DOHH2 (cell line): Measurements from ENCODE around the gene ZFP1.

Source experiments
- H3F3A ChIP-seq: fragments of 200-600 bp; sonication (generic), shearing (Covaris generic); 2 replicates; pipeline ENCODE4 v1.6.0; 2016; ENCODE audit warnings: antibody characterized with exemption, mild to moderate bottlenecking; ENCODE audit not compliant: control insufficient read depth, insufficient read depth
- H3K27ac ChIP-seq: fragments of 200-600 bp; sonication (generic); 2 replicates; pipeline ENCODE4 v1.5.1; 2014; ENCODE audit warnings: low read depth, mild to moderate bottlenecking, low read length, moderate library complexity
- H3K27me3 ChIP-seq: fragments of 200-600 bp; sonication (generic); 2 replicates; pipeline ENCODE4 v1.6.1; 2014; ENCODE audit warnings: mild to moderate bottlenecking, low read length, mixed read lengths; ENCODE audit not compliant: control insufficient read depth
- H3K36me3 ChIP-seq: fragments of 200-600 bp; sonication (generic); 2 replicates; pipeline ENCODE4 v1.6.1; 2014; ENCODE audit warnings: mild to moderate bottlenecking, low read length, moderate library complexity, mixed read lengths; ENCODE audit not compliant: control insufficient read depth
- H3K4me1 ChIP-seq: fragments of 200-600 bp; sonication (generic); 2 replicates; pipeline ENCODE4 v1.6.1; 2014; ENCODE audit warnings: mild to moderate bottlenecking, low read length, mixed read lengths; ENCODE audit not compliant: control insufficient read depth
- H3K4me2 ChIP-seq: fragments of 200-600 bp; sonication (generic); 2 replicates; pipeline ENCODE4 v1.6.0; 2014; ENCODE audit warnings: mild to moderate bottlenecking, low read length, moderate library complexity
- H3K4me3 ChIP-seq: fragments of 200-600 bp; sonication (generic); 2 replicates; pipeline ENCODE4 v1.5.1; 2014; ENCODE audit warnings: mild to moderate bottlenecking, low read length, mixed read lengths
- H3K79me2 ChIP-seq: fragments of 200-600 bp; sonication (generic); 2 replicates; pipeline ENCODE4 v1.6.1; 2014; ENCODE audit warnings: mild to moderate bottlenecking, low read length, mixed read lengths; ENCODE audit not compliant: control insufficient read depth
- H3K9me2 ChIP-seq: fragments of 200-600 bp; sonication (generic); replicated peaks from 2 replicates; pipeline ENCODE4 v1.6.1; 2014; ENCODE audit warnings: mild to moderate bottlenecking, low read length, mixed read lengths; ENCODE audit not compliant: control insufficient read depth
- H3K9me3 ChIP-seq: fragments of 200-600 bp; sonication (generic); 2 replicates; pipeline ENCODE4 v1.6.1; 2014; ENCODE audit warnings: antibody characterized with exemption, low read length, mixed read lengths; ENCODE audit not compliant: control insufficient read depth, insufficient read depth
- H4K20me1 ChIP-seq: fragments of 200-600 bp; sonication (generic); 2 replicates; pipeline ENCODE4 v1.6.0; 2014; ENCODE audit warnings: low read depth, mild to moderate bottlenecking, antibody characterized with exemption, low read length, moderate library complexity; ENCODE audit not compliant: control insufficient read depth, insufficient read depth
- CTCF ChIP-seq: fragments of 200-600 bp; sonication (generic); IDR thresholded peaks from one replicate; pipeline ENCODE4 v1.5.1; 2014; ENCODE audit warnings: antibody characterized with exemption, mild to moderate bottlenecking, low read depth, low read length; ENCODE audit not compliant: poor library complexity, severe bottlenecking
- EZH2phosphoT487 ChIP-seq: fragments of 200-600 bp; sonication (generic); IDR thresholded peaks from 2 replicates; pipeline ENCODE4 v1.6.1; 2017; ENCODE audit warnings: borderline replicate concordance, mild to moderate bottlenecking, antibody characterized with exemption, low read length, moderate library complexity, mixed read lengths

ZFP1 gene

GRCh38 chr16:75175074-75175473, 26.8 kb downstream of the ZFP1 start:
- Histone ChIP-seq H3K36me3 (peaks cover 16% of the 10 kb centered on the region), H3K9me3 (peaks cover 13% of the 10 kb centered on the region), H3K79me2 (no peaks in the 10 kb centered on the region), H3K4me1 (no peaks in the 10 kb centered on the region), H3K27me3 (no peaks in the 10 kb centered on the region), H3K4me3 (no peak overlapping the region), H3K9me2 (no peaks in the 10 kb centered on the region), H3K27ac (no peak overlapping the region), H4K20me1 (no peaks in the 10 kb centered on the region), H3F3A (no peaks in the 10 kb centered on the region), H3K4me2 (no peak overlapping the region)
- TF ChIP-seq CTCF (no peak), EZH2phosphoT487 (no peak)

- Histone ChIP-seq H3K27me3 (no peaks in the 10 kb centered on the region), H3F3A (no peaks in the 10 kb centered on the region), H3K27ac (no peak overlapping the region), H3K4me3 (no peak overlapping the region), H3K4me2 (no peak overlapping the region), H4K20me1 (no peaks in the 10 kb centered on the region), H3K9me3 (peaks cover 5% of the 10 kb centered on the region; the same call in 1 of the 2 replicates), H3K4me1 (no peaks in the 10 kb centered on the region), H3K9me2 (no peaks in the 10 kb centered on the region), H3K79me2 (no peaks in the 10 kb centered on the region), H3K36me3 (no peaks in the 10 kb centered on the region; the same call in 1 of the 2 replicates)
- TF ChIP-seq CTCF = no peak
- TF ChIP-seq EZH2phosphoT487 = no peak
These were observed 28.6 kb downstream of the ZFP1 start for GRCh38 chr16:75176926-75177325.

GRCh38 chr16:75179208-75179607, 30.9 kb downstream of the ZFP1 start:
- Histone ChIP-seq H3K27me3 (no peaks in the 10 kb centered on the region), H4K20me1 (no peaks in the 10 kb centered on the region), H3K36me3 (no peaks in the 10 kb centered on the region), H3K4me1 (no peaks in the 10 kb centered on the region), H3F3A (no peaks in the 10 kb centered on the region), H3K27ac (no peak overlapping the region), H3K4me3 (no peak overlapping the region), H3K9me3 (peaks cover 5% of the 10 kb centered on the region; the same call in 1 of the 2 replicates), H3K79me2 (no peaks in the 10 kb centered on the region), H3K4me2 (no peak overlapping the region), H3K9me2 (no peaks in the 10 kb centered on the region)
- TF ChIP-seq EZH2phosphoT487 = no peak
- no peak for TF ChIP-seq CTCF
